NK-92 (cell line): ENCODE results near the gene STXBP2.
"Not testable (repeated sequence)": the region's sequence is repeated elsewhere in the genome, so short reads cannot be mapped to it uniquely, and the experiment has no call there.

Experiments used
- DNase-seq: peaks from one replicate; lab custom pipeline; 2025; ENCODE audit not compliant: unreplicated experiment; lab: John Stamatoyannopoulos, UW

Gene STXBP2

GRCh38 chr19:7632340-7633203 is 4.3 kb upstream of the STXBP2 start:
- no peak for DNase-seq

GRCh38 chr19:7633698-7634097 is 3.2 kb upstream of the STXBP2 start, which contains the start of gene PCP2:
PCP2 (minus strand) TSS chr19:7633719; CDS start chr19:7633457, 262 bp downstream.
- no peak for DNase-seq

- DNase-seq: no peak
These were observed 1.2 kb upstream of the STXBP2 start for GRCh38 chr19:7635670-7636069.

GRCh38 chr19:7636317-7636690 is 606 bp upstream of the STXBP2 start:
- DNase-seq: no peak

GRCh38 chr19:7637374-7638256 is 705 bp downstream of the STXBP2 start:
- no peak for DNase-seq

- no peak for DNase-seq
These were observed 2.0 kb downstream of the STXBP2 start for GRCh38 chr19:7638802-7639465.

GRCh38 chr19:7639863-7640348 is 3.0 kb downstream of the STXBP2 start:
- no peak for DNase-seq

- DNase-seq: no peak
These were observed 3.9 kb downstream of the STXBP2 start for GRCh38 chr19:7640803-7641202.

- DNase-seq: no peak
These were observed 4.7 kb downstream of the STXBP2 start for GRCh38 chr19:7641290-7642276.

GRCh38 chr19:7642295-7643030 is 5.6 kb downstream of the STXBP2 start:
- DNase-seq: no peak

- no peak for DNase-seq
These were observed 6.1 kb downstream of the STXBP2 start for GRCh38 chr19:7643031-7643415.

- DNase-seq: not testable (repeated sequence)
These were observed 7.0 kb downstream of the STXBP2 start for GRCh38 chr19:7643629-7644549.

GRCh38 chr19:7644550-7644877 is 7.6 kb downstream of the STXBP2 start:
- no peak for DNase-seq

- no peak for DNase-seq
These were observed 8.3 kb downstream of the STXBP2 start for GRCh38 chr19:7645163-7645562.

- no peak for DNase-seq
These were observed 8.9 kb downstream of the STXBP2 start for GRCh38 chr19:7645656-7646425.

- no peak for DNase-seq
These were observed 9.5 kb downstream of the STXBP2 start for GRCh38 chr19:7646426-7646700.

- no peak for DNase-seq
These were observed 10.2 kb downstream of the STXBP2 start for GRCh38 chr19:7647156-7647555.
